WTC11 (cell line): ENCODE data around the gene FXYD6. TPM values are rescaled to one million over a fixed set of nuclear protein-coding genes. Genes with fewer than 3 reads are reported as not detected.

Source experiments
- ATAC-seq: fragments of 200-7000 bp; cut with Tn5 transposase; 2 replicates; pipeline ENCODE4 v1.10.0; 2021; ENCODE audit warnings: mild to moderate bottlenecking, moderate library complexity
- CTCF ChIA-PET: fragments of 300-600 bp; sonication (Branson Sonifier 250); formaldehyde crosslinking; loops from one replicate; lab custom pipeline; 2021; ENCODE audit warnings: antibody characterized with exemption; lab: Charles Lee
- POLR2A ChIA-PET: fragments of 350-600 bp; sonication (Branson Sonifier 250); formaldehyde crosslinking; loops from one replicate; lab custom pipeline; 2021; ENCODE audit warnings: antibody characterized with exemption; lab: Charles Lee
- DNase-seq: peaks from one replicate; pipeline ENCODE4 v3.0.0; 2021; ENCODE audit warnings: low spot score
- H3K27ac Mint-ChIP-seq: 2 replicates; pipeline ENCODE4 v1.8.0; 2021; ENCODE audit warnings: mixed read lengths
- H3K27me3 Mint-ChIP-seq: 2 replicates; pipeline ENCODE4 v1.8.0; 2021; ENCODE audit warnings: low read depth, mild to moderate bottlenecking, moderate library complexity, mixed read lengths
- H3K36me3 Mint-ChIP-seq: 2 replicates; pipeline ENCODE4 v1.8.0; 2021; ENCODE audit warnings: mixed read lengths
- H3K4me1 Mint-ChIP-seq: 2 replicates; pipeline ENCODE4 v1.8.0; 2022; ENCODE audit warnings: mixed read lengths
- H3K4me3 Mint-ChIP-seq: 2 replicates; pipeline ENCODE4 v1.8.0; 2021; ENCODE audit warnings: mild to moderate bottlenecking, moderate library complexity, mixed read lengths
- H3K9me3 Mint-ChIP-seq: 2 replicates; pipeline ENCODE4 v1.8.0; 2021; ENCODE audit warnings: mixed read lengths
- ETV6 ChIP-seq: sonication (generic); formaldehyde crosslinking; IDR thresholded peaks from 2 replicates; pipeline ENCODE4 v1.8.1; 2022; ENCODE audit warnings: mild to moderate bottlenecking, missing genetic modification reagents
- IRF2 ChIP-seq: sonication (generic); formaldehyde crosslinking; IDR thresholded peaks from 2 replicates; pipeline ENCODE4 v1.8.0; 2022; ENCODE audit warnings: low read depth, missing genetic modification reagents, borderline replicate concordance
- MAX ChIP-seq: sonication (generic); formaldehyde crosslinking; IDR thresholded peaks from 2 replicates; pipeline ENCODE4 v1.8.0; 2022; ENCODE audit warnings: mild to moderate bottlenecking, missing genetic modification reagents
- NR1H2 ChIP-seq: sonication (generic); formaldehyde crosslinking; IDR thresholded peaks from 2 replicates; pipeline ENCODE4 v1.9.0; 2021; ENCODE audit warnings: mild to moderate bottlenecking, moderate library complexity, missing genetic modification reagents
- RORB ChIP-seq: fragments of 250-450 bp; sonication (Bioruptor Pico); IDR thresholded peaks from 2 replicates; pipeline ENCODE4 v1.9.0; 2021; ENCODE audit warnings: mild to moderate bottlenecking
- SOX15 ChIP-seq: fragments of 250-450 bp; sonication (Bioruptor Pico); IDR thresholded peaks from 2 replicates; pipeline ENCODE4 v1.9.0; 2021; ENCODE audit warnings: mild to moderate bottlenecking
- TEAD1 ChIP-seq: sonication (generic); formaldehyde crosslinking; IDR thresholded peaks from 2 replicates; pipeline ENCODE4 v1.8.0; 2022; ENCODE audit warnings: mild to moderate bottlenecking, missing genetic modification reagents
- TEAD4 ChIP-seq: sonication (generic); formaldehyde crosslinking; IDR thresholded peaks from 2 replicates; pipeline ENCODE4 v1.8.0; 2022; ENCODE audit warnings: mild to moderate bottlenecking, missing genetic modification reagents
- TP53 ChIP-seq: sonication (generic); formaldehyde crosslinking; IDR thresholded peaks from 2 replicates; pipeline ENCODE4 v1.8.1; 2023; ENCODE audit warnings: mild to moderate bottlenecking, missing genetic modification reagents
- ZNF232 ChIP-seq: sonication (generic); formaldehyde crosslinking; IDR thresholded peaks from 2 replicates; pipeline ENCODE4 v1.8.0; 2022; ENCODE audit warnings: mild to moderate bottlenecking, missing genetic modification reagents
- ZNF317 ChIP-seq: sonication (generic); formaldehyde crosslinking; IDR thresholded peaks from 2 replicates; pipeline ENCODE4 v1.8.1; 2023; ENCODE audit warnings: low read depth, mild to moderate bottlenecking, moderate library complexity, missing genetic modification reagents, borderline replicate concordance
- total RNA-seq: library from RNA; stranded (reverse); gene quantifications from 3 replicates; pipeline ENCODE4 v1.2.3, GENCODE V29; 2021
- TF ChIP-seq, protein P1 (sequence below): sonication (generic); formaldehyde crosslinking; IDR thresholded peaks from 2 replicates; pipeline ENCODE4 v1.8.0; 2022; ENCODE audit warnings: missing genetic modification reagents
- TF ChIP-seq, protein P2 (sequence below): sonication (generic); formaldehyde crosslinking; IDR thresholded peaks from 2 replicates; pipeline ENCODE4 v1.8.1; 2023; ENCODE audit warnings: mild to moderate bottlenecking, moderate library complexity, missing genetic modification reagents

The FXYD6 gene
- total RNA-seq, 1 experiment from 2014 or later = 26.2 TPM

- H3K4me3 Mint-ChIP-seq = no peak overlapping the region
- H3K27me3 Mint-ChIP-seq = peaks cover 84% of the 10 kb centered on the region
- peaks cover 67% of the 10 kb centered on the region for H3K4me1 Mint-ChIP-seq
- ATAC-seq (no peak), DNase-seq (no peak)
- ChIA-PET POLR2A (interaction anchor here (0.6 kb wide), 1 partner anchor 65 kb away, joined by 3 read pairs; no protein-coding TSS in a partner anchor), CTCF (no interaction called here)
- H3K27ac Mint-ChIP-seq = no peak overlapping the region
- no peaks in the 10 kb centered on the region for H3K36me3 Mint-ChIP-seq
- no peak for TF ChIP-seq TEAD1 (CRISPR knock-in tag)
- TF ChIP-seq TP53 (CRISPR knock-in tag) = no peak
- no peak for TF ChIP-seq IRF2 (CRISPR knock-in tag)
- no peak for TF ChIP-seq ZNF317 (CRISPR knock-in tag)
- no peak for TF ChIP-seq ZNF232
- TF ChIP-seq, protein P1, sequence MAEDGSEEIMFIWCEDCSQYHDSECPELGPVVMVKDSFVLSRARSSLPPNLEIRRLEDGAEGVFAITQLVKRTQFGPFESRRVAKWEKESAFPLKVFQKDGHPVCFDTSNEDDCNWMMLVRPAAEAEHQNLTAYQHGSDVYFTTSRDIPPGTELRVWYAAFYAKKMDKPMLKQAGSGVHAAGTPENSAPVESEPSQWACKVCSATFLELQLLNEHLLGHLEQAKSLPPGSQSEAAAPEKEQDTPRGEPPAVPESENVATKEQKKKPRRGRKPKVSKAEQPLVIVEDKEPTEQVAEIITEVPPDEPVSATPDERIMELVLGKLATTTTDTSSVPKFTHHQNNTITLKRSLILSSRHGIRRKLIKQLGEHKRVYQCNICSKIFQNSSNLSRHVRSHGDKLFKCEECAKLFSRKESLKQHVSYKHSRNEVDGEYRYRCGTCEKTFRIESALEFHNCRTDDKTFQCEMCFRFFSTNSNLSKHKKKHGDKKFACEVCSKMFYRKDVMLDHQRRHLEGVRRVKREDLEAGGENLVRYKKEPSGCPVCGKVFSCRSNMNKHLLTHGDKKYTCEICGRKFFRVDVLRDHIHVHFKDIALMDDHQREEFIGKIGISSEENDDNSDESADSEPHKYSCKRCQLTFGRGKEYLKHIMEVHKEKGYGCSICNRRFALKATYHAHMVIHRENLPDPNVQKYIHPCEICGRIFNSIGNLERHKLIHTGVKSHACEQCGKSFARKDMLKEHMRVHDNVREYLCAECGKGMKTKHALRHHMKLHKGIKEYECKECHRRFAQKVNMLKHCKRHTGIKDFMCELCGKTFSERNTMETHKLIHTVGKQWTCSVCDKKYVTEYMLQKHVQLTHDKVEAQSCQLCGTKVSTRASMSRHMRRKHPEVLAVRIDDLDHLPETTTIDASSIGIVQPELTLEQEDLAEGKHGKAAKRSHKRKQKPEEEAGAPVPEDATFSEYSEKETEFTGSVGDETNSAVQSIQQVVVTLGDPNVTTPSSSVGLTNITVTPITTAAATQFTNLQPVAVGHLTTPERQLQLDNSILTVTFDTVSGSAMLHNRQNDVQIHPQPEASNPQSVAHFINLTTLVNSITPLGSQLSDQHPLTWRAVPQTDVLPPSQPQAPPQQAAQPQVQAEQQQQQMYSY (CRISPR knock-in tag) = peak; percentile 36; the same call in 1 of the 2 replicates
- no peaks in the 10 kb centered on the region for H3K9me3 Mint-ChIP-seq
Measured at GRCh38 chr11:117872420-117872961, 4.0 kb downstream of the FXYD6 start.

DNA sequence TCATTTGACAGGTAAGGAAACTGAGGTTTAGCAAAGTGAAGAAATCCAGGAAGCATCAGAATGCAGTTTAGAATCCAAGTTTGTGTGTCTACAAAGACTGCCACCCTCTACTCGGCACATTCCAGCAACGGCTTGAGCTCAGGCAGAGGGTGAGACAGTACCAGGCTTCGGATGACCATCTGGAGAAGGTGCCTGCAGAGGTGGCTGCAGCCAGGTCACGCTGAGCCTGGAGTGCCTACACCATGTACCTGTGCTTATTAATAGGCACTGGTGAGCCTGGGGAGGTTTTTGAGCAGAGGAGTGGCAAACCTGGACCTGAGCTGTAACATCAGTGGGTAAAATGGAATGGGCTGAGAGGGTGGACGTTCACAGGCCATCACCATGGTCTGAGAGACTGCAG lies 4.7 kb downstream of the FXYD6 start:
- ATAC-seq = no peak
- ChIA-PET CTCF (no interaction called here), POLR2A (no interaction called here)
- Mint-ChIP-seq H3K4me1 (peaks cover 62% of the 10 kb centered on the region), H3K9me3 (no peaks in the 10 kb centered on the region), H3K27ac (no peak overlapping the region), H3K27me3 (peaks cover 84% of the 10 kb centered on the region), H3K36me3 (no peaks in the 10 kb centered on the region), H3K4me3 (no peak overlapping the region)
- TF ChIP-seq IRF2 (CRISPR knock-in tag) = no peak
- TF ChIP-seq NR1H2 (CRISPR knock-in tag) = no peak
- DNase-seq = no peak

DNA sequence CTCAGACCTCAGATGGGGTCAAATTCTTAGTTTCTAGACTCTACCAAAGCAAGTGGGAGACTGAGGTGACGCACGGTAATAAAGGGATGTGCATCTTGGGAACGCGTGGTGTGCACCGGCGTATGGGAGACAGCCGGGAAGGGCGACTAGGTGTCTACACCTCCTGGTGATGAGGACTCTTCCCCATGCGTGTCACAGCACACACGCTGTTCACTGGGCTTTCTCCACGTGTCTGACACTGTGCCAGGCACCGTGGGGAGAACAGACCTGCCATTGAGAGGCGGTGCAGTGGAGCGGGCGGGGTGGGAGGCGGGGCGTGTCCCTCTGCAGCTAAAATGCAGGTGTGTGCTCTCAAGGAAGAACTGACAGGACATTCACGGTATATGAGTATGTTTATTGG lies 5.3 kb downstream of the FXYD6 start:
- peaks cover 60% of the 10 kb centered on the region for H3K4me1 Mint-ChIP-seq

More for the DNA sequence above, 5.3 kb downstream of the FXYD6 start:
- no peak overlapping the region for H3K4me3 Mint-ChIP-seq
- H3K36me3 Mint-ChIP-seq = no peaks in the 10 kb centered on the region
- no peak for ATAC-seq
- H3K9me3 Mint-ChIP-seq = no peaks in the 10 kb centered on the region
- H3K27ac Mint-ChIP-seq = no peak overlapping the region
- DNase-seq = no peak
- peaks cover 85% of the 10 kb centered on the region for H3K27me3 Mint-ChIP-seq
- CTCF ChIA-PET = interaction anchor here (0.8 kb wide), 1 partner anchor 158 kb away, joined by 3 read pairs; no protein-coding TSS in a partner anchor
- POLR2A ChIA-PET = interaction anchor here (0.8 kb wide), 1 partner anchor 43 kb away, joined by 4 read pairs; no protein-coding TSS in a partner anchor
- TF ChIP-seq, protein P2, sequence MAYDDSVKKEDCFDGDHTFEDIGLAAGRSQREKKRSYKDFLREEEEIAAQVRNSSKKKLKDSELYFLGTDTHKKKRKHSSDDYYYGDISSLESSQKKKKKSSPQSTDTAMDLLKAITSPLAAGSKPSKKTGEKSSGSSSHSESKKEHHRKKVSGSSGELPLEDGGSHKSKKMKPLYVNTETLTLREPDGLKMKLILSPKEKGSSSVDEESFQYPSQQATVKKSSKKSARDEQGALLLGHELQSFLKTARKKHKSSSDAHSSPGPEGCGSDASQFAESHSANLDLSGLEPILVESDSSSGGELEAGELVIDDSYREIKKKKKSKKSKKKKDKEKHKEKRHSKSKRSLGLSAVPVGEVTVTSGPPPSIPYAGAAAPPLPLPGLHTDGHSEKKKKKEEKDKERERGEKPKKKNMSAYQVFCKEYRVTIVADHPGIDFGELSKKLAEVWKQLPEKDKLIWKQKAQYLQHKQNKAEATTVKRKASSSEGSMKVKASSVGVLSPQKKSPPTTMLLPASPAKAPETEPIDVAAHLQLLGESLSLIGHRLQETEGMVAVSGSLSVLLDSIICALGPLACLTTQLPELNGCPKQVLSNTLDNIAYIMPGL (CRISPR knock-in tag) = no peak
- TF ChIP-seq SOX15 (CRISPR knock-in tag) = no peak
- TF ChIP-seq MAX (CRISPR knock-in tag) = no peak
- TF ChIP-seq ETV6 = no peak
- TF ChIP-seq TEAD4 = no peak
- no peak for TF ChIP-seq RORB (CRISPR knock-in tag)
